ENCODE measurements around the gene ATP5IF1. TPM values are rescaled to one million over a fixed set of nuclear protein-coding genes. Genes with fewer than 3 reads are reported as not detected.

The ATP5IF1 gene
- total and polyA plus RNA-seq, 10 of the 15 experiments (the other 5 are each of a cell fraction or from before 2014, with no cell fraction given), result 253 to 1,210 (median 418) TPM

- DNase-seq (ENCODE audit: low read depth, low spot score), result no peak
- FAIRE-seq, result no peak
- no TSS peak for BruUV-seq (replicated peaks)
- no peak overlapping the region for H3K4me2 ChIP-seq (ENCODE audit: control insufficient read depth, insufficient read depth)
- ChIA-PET CTCF (interaction anchor here (0.5 kb wide), 1 partner anchor 23 kb away, joined by 3 read pairs; no protein-coding TSS in a partner anchor), RAD21 (ENCODE audit: unreplicated experiment) (no interaction called here), POLR2A (no interaction called here), SMC1A (ENCODE audit: uncharacterized antibody, unreplicated experiment) (interaction anchor here (1.1 kb wide), 1 partner anchor 14 kb away, joined by 3 read pairs; no protein-coding TSS in a partner anchor)
- no peak overlapping the region for H3K4me3 ChIP-seq
- peaks cover 11% of the 10 kb centered on the region in 2 experiments; a peak in 3 of 4 replicates for H3K36me3 ChIP-seq (ENCODE audit: control insufficient read depth in 2 of 2, insufficient read depth in 2 of 2, low read length in 1 of 2)
- H3K9ac ChIP-seq (ENCODE audit: control insufficient read depth, insufficient read depth, low read length), result no peak overlapping the region
- H3K4me1 ChIP-seq (ENCODE audit: control insufficient read depth, insufficient read depth, low read length), result no peaks in the 10 kb centered on the region
- H2AFZ ChIP-seq (ENCODE audit: control insufficient read depth, low read depth, low read length), result no peak overlapping the region
- H3K79me2 ChIP-seq (ENCODE audit: control insufficient read depth, insufficient read depth, low read length), result no peaks in the 10 kb centered on the region; the same call in 1 of the 2 replicates
- no peaks in the 10 kb centered on the region for H3K27me3 ChIP-seq (replicated peaks in 1 of 2; ENCODE audit: control insufficient read depth in 2 of 2, insufficient read depth in 2 of 2, low read length in 1 of 2)
- H3K9me3 ChIP-seq (replicated peaks; ENCODE audit: control insufficient read depth, insufficient read depth, low read length), result no peaks in the 10 kb centered on the region
- intact Hi-C loops (cut with micrococcal nuclease; ENCODE audit: unreplicated experiment), result no loop called here
- WGBS (ENCODE audit: insufficient coverage, insufficient replicate concordance, low lambda C conversion rate, missing lambda C conversion rate), result 94% methylated on average over 16 of the region's 17 CpGs
- H4K20me1 ChIP-seq (ENCODE audit: control insufficient read depth, insufficient read depth), result no peaks in the 10 kb centered on the region
- TF ChIP-seq MTA2 (IDR thresholded peaks at IDR 0.05; ENCODE audit: low read depth) (no peak), ZNF24 (IDR thresholded peaks at IDR 0.05) (no peak), HDGF (IDR thresholded peaks at IDR 0.05) (no peak), SRF (IDR thresholded peaks at IDR 0.05; ENCODE audit: low read depth in 2 of 2, low read length in 2 of 2) (no peak), RUNX3 (IDR thresholded peaks at IDR 0.05; ENCODE audit: low read length) (no peak), SIX5 (IDR thresholded peaks at IDR 0.05; ENCODE audit: low read depth, low read length, severe bottlenecking) (no peak), PKNOX1 (IDR thresholded peaks at IDR 0.05) (no peak), ATF7 (IDR thresholded peaks at IDR 0.05; ENCODE audit: low read depth) (no peak)
- ATAC-seq, result no peak
- in situ Hi-C loops (cut with MboI), result no loop called here
- H3K27ac ChIP-seq (ENCODE audit: control insufficient read depth, insufficient read depth), result no peak overlapping the region
Measured at GRCh38 chr1:28273216-28273860, 37.4 kb downstream of the ATP5IF1 start.
